HG03196 (cell line): ENCODE data around the gene NFIB.

Experiments
- ATAC-seq: cut with Tn5 transposase; IDR thresholded peaks from one replicate; pipeline ENCODE4 v1.9.1; 2021; ENCODE audit not compliant: unreplicated experiment

The NFIB gene

GRCh38 chr9:14345354-14346230, 31.7 kb upstream of the NFIB start:
- ATAC-seq, result no peak

DNA sequence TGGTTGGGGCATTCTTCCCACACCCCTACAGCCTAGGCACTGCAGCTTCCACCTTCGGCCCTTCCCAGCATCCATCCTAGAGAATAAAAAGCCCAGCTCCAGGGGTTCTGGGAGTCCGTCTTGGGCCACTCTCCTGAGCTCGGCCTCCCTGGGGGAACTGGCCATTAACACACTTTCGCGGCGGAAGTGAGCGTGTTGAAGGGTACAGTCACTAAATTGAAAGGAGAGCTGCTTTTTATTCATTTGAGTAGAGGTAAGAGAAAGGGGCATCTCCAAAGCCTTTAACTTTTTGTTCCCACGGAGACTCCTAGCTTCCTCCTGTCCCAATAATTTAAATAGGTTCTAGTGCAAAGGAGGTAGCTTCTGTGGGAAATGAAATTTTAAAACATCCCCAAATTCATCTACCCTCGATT, 31.0 kb upstream of the NFIB start:
- no peak for ATAC-seq

GRCh38 chr9:14344053-14344524, 30.1 kb upstream of the NFIB start:
- ATAC-seq, result no peak

GRCh38 chr9:14343261-14344031, 29.5 kb upstream of the NFIB start:
- ATAC-seq, result no peak

DNA sequence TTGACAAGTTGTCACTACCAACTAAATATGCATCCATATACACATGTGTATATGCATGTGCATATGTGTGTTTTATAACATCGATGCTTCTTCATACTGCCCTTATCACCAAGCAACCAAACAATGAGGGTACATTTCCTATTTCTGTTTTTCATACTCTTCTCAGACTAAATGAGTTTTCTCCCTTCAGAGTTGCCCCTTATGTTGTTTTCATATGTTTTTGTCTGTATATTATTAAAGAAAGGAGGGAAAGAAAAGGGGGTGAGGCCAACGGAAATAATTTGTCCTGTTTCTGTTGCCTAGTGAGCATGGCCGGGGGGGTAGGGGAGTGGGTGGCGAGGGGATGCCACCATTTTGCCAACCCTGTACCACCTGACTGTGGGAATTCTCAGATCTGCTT, 28.8 kb upstream of the NFIB start:
- no peak for ATAC-seq

DNA sequence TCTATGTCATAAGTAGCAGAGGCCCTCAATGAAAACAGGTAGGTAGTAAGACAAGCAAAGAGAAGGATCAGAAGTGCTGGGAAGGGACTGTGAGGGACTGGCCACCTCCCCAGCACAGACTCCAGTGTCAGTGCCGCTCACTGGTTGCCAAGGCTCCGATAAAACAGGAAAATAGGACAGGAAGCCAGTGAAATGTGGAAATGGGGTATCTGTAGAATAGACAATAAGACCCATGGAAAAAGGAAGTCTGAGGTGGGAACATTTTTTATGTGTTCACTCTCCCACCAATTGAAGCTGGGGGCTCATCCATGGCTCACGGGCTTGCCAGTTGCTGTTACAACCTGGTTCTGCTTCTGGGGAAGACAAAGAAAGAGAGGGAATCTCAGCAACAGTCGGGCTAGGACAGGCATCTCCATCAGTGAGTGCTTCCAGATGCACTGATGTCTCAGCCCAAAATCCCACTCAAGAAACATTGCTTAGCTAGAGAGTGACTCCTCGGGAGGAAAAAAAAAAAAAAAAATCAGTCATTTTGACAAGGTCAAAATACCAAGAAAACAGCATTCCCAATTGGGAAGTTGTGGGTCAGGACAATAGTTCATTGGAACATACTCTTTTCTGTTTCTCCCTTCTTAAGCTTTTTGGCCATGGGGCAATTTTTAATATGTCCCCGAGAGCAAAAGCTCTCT, 27.6 kb upstream of the NFIB start:
- ATAC-seq, result no peak

GRCh38 chr9:14340994-14341393, 27.1 kb upstream of the NFIB start:
- no peak for ATAC-seq

- no peak for ATAC-seq
Measured at GRCh38 chr9:14340219-14340873, 26.4 kb upstream of the NFIB start.

- no peak for ATAC-seq
Measured at GRCh38 chr9:14339746-14340145, 25.8 kb upstream of the NFIB start.

DNA sequence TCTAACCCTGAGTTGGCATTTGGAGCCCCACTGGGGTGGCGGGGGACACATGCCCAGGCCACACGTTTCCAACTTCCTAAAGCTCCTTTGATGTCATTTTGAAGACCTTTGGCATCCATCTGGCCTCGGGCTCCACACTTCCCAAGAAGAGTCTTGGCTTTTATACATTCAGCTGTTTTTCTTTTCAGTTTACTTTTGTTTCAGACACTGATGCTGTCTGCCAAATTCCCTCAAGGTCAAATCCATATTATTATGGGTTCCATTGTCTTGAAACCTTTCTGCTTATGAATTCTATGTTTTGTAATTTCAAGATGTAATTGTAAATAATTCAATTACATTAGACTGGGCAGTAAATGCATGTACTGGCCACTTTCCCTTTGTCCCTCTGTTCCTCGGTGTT, 23.7 kb upstream of the NFIB start:
- no peak for ATAC-seq

DNA sequence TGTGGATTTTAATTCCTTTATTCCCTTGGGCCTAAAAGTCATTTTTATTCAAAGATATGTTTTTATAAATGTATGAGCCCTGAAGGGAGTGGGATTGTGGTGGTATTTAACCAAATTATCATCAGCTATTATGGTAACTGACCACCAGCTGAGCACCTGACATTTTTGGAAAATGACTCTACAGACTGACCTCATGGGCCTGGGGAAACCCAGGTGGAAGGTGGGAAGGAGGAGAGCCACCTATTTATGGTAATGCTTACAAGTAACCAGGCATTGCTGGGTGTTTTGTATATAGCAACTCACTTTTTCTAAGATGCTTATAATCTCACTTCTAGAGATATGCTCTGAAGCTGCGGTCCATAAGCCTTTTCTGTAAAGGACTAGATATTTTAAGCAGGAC, 22.3 kb upstream of the NFIB start:
- no peak for ATAC-seq

GRCh38 chr9:14331120-14331519, 17.2 kb upstream of the NFIB start:
- ATAC-seq, result no peak

DNA sequence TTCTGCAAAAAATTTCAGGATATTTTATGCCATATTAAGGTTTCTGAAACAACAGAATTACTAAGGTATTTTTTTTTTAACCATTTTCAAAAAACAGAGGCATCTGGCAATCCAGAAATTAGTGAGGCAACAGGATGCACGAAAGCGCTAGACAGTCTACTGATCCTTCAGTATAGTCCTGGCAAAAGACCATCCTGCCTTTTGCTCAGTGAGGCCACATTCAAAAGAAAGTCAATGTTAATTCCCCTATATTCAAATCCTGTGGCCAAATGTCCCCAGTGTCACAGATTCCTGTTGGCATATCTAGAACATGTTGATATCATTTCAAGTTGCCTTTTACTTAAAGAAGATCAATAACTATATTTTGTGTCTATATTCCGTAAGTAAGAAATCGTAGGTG, 13.1 kb upstream of the NFIB start:
- ATAC-seq, result no peak

DNA sequence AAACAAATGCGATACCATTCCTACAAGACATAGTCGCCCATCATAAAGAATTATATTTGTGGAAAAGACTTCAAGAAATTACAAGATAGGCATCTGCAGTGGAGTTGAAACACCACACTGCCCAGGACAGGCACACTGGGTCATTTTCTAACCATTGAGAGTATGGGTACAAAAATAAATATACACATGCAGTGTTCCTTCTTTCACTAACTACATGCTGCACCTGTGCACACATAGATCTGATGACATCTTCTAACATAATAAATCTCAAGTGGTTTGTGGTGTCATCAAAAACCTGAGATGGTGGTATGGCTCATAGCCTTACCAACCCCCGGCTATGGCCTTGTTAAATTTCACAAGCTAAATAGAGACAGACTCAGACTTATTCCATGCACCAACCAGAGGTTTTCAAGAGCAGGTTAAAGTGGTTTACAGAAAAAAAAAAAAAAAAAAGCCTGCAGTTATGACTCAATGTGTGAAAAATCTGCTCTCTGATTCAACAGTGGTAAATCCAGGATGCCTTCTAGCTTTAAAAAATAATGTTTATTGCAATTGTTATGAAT, 12.4 kb upstream of the NFIB start:
- ATAC-seq, result no peak

DNA sequence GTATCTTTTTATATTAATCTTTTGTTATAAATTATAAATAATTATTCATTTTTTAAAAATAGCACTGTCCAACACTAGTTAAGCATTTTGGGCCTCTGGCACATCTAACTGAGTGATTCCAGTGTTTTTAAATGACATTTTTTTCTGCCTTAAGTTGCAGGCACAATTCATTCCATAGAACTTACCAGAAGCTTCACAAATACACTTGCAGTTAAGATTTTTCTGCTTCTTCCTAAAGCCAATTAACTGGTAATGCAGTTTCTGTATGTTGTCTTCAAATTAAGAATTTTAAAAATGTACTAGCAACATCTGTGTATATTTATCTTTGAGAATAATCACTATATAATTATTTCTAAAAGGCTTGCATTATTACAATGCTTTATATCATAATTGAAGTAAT, 11.2 kb upstream of the NFIB start:
- no peak for ATAC-seq

GRCh38 chr9:14323985-14324650, 10.2 kb upstream of the NFIB start:
- ATAC-seq, result no peak

- peak; percentile 5 for ATAC-seq
Measured at GRCh38 chr9:14323083-14323971, 9.4 kb upstream of the NFIB start.

DNA sequence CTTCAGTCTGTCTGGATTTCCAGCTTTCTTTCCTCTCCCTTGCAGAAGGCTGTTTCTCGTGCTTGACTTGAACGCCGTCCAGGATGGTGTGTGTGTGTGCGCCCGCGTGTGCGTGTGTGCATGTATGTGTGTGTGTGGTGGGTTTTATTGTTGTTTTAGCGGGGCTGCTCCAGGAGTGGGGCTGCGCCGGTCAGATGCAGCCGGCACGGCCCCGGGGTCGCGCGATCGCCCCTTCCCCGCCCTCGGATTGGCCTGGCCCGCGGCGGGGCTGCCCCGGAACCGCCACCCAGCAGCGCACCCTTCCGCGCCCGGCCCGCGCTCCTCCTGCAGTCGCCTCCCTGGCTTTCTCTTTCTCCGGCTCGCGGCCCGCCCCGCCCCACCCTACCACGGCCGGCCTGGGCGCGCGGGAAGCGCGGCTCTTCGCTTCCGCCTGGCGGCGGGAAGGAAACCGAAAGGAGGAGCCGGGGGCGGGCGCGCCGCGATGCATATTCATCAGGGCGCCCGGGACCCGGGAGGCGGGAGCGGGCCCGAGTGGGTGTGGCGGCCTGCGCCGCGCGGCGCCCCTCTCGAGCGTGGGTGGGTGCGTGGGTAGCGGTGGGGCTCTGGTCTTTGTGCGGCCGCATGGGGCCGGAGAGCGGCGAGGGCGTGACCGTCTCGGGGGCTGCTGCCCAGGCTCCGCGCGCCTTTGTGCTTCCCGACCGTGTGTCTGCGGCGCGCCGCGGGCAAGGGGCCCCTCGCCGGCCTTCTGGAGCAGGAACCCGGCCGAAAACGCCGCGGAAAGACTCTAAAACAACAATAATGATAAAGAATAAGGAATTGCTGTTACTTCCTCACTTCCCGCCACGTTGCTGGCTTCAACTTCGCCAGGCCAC, 8.5 kb upstream of the NFIB start:
- ATAC-seq, result peak; percentile 79
